Endometrial microvascular endothelial cells (primary cell): ENCODE measurements around the gene CAMK2B. TPM values are rescaled to one million over a fixed set of nuclear protein-coding genes. Genes with fewer than 3 reads are reported as not detected.
"Not testable (repeated sequence)": the region's sequence is repeated elsewhere in the genome, so short reads cannot be mapped to it uniquely, and the experiment has no call there.

ENCODE experiments used
- in situ Hi-C: cut with HindIII; loops from 2 replicates; pipeline ENCODE4 v1.10.0; 2017; ENCODE audit warnings: low sequenced_read_pairs, low pct_unique_long_range_greater_than_20kb; ENCODE audit errors: inconsistent ontology term
- total RNA-seq: library from RNA; depleted of rRNA; stranded (reverse); fragments of >200 nt; gene quantifications from one replicate; pipeline ENCODE4 v1.2.3, GENCODE V29; 2015; ENCODE audit errors: inconsistent ontology term

Gene CAMK2B
- total RNA-seq, 1 donor from 2014 or later: not detected

- in situ Hi-C loops: no loop called here
Observed at GRCh38 chr7:44173911-44174693, 151.3 kb downstream of the CAMK2B start.

- in situ Hi-C loops: no loop called here
Observed at GRCh38 chr7:44172803-44173424, 152.5 kb downstream of the CAMK2B start.

- in situ Hi-C loops: no loop called here
Observed at GRCh38 chr7:44172352-44172751, 153.0 kb downstream of the CAMK2B start.

GRCh38 chr7:44171901-44172300, 153.5 kb downstream of the CAMK2B start:
- in situ Hi-C loops: not testable (repeated sequence)

- in situ Hi-C loops: no loop called here
Observed at GRCh38 chr7:44167920-44168319, 157.5 kb downstream of the CAMK2B start.

Other genes starting within 250 kb of the CAMK2B start
- gene POLM, start 243.1 kb downstream of the CAMK2B start, total RNA-seq: 24.1 TPM
- 23.8 TPM for gene AEBP1, start 221.2 kb downstream of the CAMK2B start, total RNA-seq
- 102 TPM for gene POLD2, start 202.0 kb downstream of the CAMK2B start, total RNA-seq
- not detected for gene MYL7, start 184.3 kb downstream of the CAMK2B start, total RNA-seq
- 0.28 TPM for gene GCK, start 136.2 kb downstream of the CAMK2B start, total RNA-seq
- 135 TPM for gene YKT6, start 124.6 kb downstream of the CAMK2B start, total RNA-seq
- gene NUDCD3, start 165.1 kb upstream of the CAMK2B start, total RNA-seq: 89.1 TPM
- gene NPC1L1, start 215.7 kb upstream of the CAMK2B start, total RNA-seq: not detected
- gene DDX56, start 248.3 kb upstream of the CAMK2B start, total RNA-seq: 89.1 TPM